Jurkat, Clone E6-1 (cell line): Measurements from ENCODE around the gene CCT6B.
"Not testable (repeated sequence)": the region's sequence is repeated elsewhere in the genome, so short reads cannot be mapped to it uniquely, and the experiment has no call there.

Experiments used
- DNase-seq: peaks from one replicate; pipeline ENCODE4 v3.0.0-alpha.2; 2011; ENCODE audit warnings: low read depth, low spot score
- H3K4me3 ChIP-seq: 2 replicates; pipeline ENCODE4 v1.5.1; 2011; ENCODE audit warnings: mild to moderate bottlenecking, low read length, control low read depth, moderate library complexity

The CCT6B gene

DNA sequence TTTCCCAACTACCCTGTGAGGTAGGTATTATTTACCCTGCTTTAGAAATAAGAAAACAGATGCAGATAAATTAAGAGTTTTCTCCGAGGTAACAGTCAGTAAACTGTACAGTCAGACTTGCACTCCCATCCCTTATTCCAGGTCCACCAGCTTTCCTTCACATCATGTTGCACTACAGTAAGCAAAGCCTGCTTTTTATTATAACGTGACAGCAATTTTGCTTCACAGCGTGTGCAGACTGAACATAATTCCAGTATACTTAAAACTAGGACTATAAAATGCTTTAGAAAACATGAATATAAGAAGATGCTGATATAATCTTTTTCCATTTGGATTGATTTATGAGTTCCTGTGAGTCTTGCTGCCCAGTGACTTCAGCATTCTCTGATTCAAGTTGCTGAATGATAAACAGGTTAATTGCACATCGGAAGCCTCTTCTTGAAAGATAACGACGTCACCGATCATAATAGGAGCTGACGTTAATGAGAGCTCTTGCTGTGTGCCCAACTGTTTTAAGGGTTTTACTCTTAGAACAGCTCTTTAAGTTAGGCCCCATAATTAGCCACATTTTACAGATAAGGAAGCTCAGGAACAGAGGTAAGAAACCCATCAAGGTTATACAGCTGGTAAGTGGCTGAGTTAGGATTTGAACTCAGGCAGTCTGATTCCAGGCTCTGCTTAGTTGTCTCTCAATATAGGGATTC is 20.4 kb upstream of the CCT6B start:
- DNase-seq: no peak
- H3K4me3 ChIP-seq: peak overlapping the region; percentile 85

DNA sequence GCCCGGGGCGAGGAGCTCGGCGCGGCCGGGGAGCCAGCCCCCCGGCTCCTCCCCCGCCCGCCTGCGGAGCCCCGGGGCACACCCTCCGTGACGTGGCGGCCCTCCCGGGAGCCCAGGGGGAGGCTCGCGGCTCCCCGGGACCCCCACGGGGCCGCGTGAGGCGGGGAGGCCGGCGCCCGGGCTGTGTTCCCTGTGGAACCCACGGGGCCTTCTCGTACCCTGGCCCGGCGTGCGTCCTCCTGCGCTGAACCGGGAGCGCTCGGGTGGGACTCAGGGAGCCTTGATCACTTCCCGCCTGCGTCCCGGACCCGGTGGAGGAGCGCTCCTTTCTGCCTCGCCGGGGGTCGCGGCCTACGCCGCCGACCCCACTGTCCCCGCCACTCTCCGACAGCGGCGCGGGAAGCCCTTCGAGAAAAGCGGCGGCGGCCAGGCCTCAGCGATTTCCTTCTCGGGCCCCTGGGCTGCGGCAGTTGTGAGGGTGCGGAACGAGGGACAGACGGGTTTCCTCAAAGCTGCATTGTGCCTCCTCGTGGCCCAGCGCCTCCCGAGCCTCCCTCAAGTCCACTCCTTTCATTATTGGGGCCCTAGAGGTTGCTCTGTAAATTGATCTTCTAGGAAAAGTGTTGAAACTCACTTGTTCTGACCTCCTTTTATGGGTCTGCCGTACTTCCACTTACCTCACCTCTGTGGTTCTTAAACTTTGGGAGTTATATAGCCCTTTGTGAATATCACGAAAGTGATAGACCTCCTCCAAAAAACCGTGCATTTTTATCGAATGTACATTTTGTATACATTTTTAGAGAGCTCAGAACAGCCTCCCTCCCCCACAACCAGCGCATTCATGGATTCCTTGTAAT is 19.6 kb upstream of the CCT6B start:
- no peak for DNase-seq
- H3K4me3 ChIP-seq: peak overlapping the region; percentile 85

DNA sequence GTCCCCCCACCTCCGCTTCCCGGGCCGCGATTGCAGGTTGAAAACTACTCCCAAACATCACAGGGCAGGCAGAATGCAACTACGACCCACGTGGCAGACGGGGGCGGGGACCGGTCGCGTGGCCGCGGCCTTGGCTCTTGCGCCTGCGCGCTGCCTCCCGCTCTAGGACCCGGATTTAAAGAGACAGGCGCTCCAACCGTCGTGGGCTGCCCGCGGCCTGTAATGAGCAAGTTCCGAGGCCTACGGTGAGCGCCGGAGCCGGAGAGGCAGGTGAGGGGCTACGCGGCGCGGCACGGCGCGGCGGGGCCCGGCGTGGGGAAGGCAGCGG is 19.1 kb upstream of the CCT6B start, which contains the start of gene LIG3:
Gene LIG3, plus strand, starts transcription at position 160 of the 328 bp plus-strand sequence. CDS start 2,494 bp downstream, outside the sequence.
- H3K4me3 ChIP-seq: peak within 1 kb of the TSS; percentile 85

DNA sequence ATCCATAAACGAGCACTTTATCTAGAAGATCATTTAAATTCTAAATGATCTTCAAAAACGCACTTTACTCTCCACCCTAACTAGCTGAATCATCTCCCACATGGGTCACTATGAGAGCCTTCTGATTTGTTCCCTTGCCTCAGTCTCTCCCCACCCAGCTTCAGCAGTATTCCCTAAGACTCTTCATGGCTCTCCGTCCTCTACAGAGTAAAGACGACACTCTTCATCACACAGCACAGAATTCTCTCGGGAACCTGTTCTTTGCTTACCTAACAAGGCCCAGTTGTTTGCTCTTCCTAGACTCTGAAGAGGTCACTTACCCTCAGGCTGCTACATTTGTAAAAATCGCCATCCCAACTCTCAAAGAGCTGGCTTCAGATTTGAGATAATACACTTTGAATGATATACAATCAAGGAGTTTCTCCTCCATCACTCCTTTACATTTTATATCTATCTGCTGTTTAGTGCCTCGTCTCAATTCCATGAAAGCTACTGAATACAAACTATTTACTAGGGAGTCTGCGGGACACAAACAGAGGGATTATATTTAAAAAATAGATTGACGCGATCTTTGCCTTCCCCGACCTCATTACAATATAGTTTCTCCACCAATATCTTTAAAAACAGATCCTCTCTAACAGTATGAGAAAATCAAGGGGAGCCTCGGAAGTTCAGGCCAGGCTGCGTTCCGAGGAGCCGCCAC is 18.5 kb upstream of the CCT6B start:
- H3K4me3 ChIP-seq: peak overlapping the region; percentile 85
- no peak for DNase-seq

More for the DNA sequence above, 19.1 kb upstream of the CCT6B start, which contains the start of gene LIG3:
- DNase-seq: peak; percentile 92

DNA sequence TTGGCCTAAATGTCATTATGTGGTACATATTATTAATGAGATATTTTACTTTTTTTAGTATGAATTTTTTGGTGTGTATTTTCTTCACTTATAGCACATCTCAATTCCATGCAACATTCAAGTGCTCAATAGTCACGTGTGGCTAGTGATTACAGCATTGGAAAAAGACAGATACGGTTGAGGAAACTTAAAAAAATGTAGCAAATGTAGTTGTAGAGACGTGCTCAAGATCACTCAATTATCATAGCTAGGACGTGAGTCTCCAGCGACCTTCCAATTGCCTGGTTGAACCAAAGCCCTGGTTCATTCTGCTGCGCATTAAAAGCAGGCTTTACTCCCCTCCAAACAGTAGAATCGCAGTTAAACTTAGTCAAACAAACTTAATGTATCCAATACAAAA is 17.9 kb upstream of the CCT6B start:
- no peak for DNase-seq
- H3K4me3 ChIP-seq: no peak overlapping the region

DNA sequence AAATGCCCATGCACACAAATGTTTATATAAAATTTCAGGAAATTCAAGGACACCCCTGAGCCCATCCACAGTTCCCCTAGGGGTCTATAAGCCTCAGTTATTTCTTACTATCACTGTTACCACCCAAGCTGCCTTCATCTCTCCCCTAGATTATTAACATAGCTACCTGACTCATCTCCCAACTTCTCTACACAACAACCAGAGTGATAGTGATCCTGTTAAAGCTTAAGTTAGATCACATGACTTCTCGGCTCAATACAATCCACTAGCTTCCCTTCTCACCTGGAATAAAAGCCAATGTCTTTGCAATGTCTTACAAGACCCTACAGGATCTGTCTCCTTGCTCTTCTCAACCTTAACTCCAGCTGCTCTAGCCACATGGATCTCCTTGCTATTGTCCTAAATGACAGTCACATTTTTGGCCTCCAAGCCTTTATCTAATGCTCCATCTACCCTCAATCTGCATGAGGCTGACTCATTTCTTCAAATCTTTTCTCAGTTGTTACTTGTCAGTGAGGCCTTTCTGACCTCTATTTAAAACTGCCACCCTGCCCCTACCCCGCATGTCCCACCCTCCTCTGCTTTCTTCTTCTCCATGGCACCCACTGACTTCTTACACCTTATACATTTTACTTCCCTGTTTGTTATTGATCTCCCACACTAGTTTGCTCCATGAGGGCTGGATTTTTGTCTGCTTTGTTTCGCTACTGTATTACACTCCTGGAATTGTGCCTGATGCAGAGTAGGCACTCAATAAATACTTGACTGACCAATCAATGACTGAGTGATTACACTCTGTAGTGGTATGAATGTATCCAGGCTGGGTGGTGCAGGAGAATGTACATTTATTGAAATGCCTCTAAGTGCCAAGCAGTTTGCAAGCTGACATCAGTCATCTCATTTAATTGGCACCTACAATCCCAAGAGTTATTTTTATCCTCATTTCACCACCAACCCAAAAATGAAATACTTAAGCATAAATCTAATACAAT is 13.8 kb upstream of the CCT6B start:
- H3K4me3 ChIP-seq: no peak overlapping the region
- no peak for DNase-seq

DNA sequence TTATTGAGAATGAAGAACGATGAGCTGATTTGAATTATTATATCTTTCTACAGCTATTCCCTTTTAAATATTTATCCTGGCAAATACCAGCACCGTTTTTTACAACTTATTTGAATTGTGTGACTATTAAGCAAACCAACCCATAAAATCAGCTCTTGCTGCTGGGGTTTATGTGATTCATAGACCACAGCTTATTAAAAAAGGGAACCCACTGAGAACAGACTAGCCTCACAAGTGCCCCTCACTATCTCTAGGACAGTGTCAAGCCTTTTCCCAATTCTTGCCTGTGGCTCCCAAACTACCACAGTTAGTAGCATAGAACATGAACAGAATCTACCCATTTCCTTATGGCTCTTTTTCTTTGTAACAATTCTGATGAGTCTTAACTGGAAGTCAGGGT is 12.9 kb upstream of the CCT6B start:
- DNase-seq: no peak
- no peak overlapping the region for H3K4me3 ChIP-seq

DNA sequence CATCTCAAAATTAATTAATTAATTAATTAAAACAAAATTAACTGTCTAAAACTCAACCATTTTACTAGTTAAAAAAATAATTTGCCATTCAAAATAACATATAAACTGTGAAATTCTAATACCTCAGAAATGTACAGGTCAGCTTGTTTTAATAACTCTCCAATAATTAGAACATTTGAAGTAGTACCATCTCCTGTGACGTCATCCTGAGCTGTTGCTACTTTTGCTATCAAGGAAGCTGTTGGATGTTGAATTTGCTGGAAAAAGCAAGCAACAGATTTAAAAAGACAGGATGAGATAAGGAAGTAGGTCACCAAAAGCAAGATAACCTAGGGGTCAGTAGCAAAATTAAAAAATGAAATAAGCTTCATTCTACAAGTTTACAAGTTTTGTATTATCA is 2.8 kb downstream of the CCT6B start:
- no peak overlapping the region for H3K4me3 ChIP-seq
- DNase-seq: no peak

DNA sequence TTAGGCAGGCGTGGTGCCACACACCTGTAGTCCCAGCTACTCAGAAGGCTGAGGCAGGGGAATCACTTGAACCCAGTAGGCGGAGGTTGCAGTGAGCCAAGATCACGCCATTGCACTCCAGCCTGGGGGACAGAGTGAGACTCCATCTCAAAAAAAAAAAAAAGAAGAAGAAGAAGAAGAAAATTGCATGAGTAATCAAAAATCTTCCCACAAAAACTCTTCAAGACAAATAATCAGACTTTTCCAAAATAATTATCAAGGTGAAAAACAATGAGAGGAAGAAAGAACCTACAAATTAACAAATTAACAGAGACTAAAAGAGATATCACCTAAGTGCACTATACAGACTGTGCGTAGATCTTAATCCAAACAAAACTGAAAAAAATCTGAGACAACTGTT is 10.5 kb downstream of the CCT6B start:
- DNase-seq, H3K4me3 ChIP-seq: not testable (repeated sequence)

DNA sequence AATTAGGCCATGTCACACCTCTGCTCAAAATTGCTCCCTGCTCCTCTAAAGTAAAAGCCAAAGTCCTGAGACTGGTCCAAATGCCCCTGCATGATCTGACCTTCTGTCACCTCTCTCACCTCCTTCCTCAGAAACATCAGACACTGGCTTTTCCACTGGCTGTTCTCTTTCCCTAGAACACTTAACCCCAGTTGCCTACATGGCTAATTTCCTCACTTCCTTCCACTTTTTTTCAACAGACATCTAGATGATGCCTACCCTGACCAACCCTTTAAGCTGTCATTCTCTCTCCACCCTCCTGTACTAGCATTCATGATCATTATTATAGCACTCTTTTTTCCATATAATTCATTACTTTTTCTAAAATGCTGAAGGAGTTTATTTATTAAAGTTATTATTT is 31.0 kb downstream of the CCT6B start:
- DNase-seq: no peak
- no peak overlapping the region for H3K4me3 ChIP-seq

DNA sequence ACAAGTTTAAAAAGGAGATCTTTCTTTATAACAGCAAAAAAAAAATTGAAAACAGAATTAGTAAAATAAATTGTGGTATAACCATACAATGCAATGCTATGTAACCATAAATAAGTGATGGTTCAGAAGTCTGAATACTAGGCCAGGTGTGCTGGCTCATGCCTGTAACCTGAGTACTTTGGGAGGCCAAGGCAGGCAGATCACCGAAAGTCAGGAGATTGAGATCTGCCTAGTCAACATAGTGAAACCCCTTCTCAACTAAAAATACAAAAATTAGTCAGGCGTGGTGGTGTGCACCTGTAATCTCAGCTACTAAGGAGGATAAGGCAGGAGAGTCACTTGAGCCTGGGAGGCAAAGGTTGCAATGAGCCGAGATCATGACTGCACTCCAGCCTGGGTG is 34.6 kb downstream of the CCT6B start:
- H3K4me3 ChIP-seq: no peak overlapping the region
- no peak for DNase-seq

DNA sequence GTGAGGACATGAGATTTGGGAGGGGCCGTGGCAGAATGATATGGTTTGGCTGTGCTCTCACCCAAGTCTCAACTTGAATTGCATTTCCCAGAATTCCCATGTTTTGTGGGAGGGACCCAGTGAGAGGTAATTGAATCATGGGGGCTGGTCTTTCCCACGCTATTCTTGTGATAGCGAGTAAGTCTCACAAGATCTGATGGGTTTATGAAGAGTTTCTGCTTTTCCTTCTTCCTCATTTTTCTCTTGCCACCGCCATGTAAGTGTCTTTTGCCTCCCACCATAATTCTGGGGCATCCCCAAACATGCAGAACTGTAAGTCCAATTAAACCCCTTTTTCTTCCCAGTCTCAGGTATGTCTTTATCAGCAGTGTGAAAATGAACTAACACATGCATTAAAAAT is 40.6 kb downstream of the CCT6B start:
- no peak for DNase-seq
- no peak overlapping the region for H3K4me3 ChIP-seq

DNA sequence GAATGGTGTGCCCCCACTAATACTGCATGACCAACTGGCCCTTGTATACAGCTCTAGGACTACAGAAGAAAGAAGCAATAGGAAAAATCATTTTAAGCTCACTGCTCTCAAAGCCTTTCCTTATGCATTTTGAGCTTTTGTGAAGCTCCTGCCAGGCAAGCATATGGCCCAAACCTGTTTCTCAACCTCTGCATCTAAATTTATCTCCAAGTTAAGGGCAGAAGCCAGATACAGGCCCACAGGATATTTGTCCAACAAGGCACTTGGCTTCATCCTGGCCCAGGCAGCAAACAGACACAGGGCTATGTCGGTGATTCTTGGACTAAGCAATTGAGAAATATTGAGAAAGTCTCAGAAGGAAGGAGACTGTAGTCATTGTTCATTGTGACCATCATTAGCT is 43.9 kb downstream of the CCT6B start:
- DNase-seq: no peak
- H3K4me3 ChIP-seq: no peak overlapping the region

DNA sequence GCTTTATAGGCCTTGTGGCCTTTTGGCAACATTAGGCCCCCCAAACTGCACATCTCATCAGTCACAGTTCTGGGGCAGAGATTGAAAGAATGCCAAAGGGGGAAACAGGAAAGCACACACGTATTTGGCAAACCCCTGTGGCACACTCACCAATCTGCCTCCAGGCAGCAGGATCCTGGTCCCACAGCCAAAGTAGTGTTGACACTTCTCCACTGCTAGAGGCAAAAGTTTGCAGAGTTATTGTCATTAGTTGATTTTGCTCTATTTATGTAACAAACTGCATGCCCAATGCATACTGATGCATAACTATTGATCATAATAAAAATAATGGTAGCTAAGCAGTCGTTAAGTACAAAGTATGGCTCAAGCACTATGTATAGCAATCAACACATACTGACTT is 45.1 kb downstream of the CCT6B start:
- DNase-seq: no peak
- no peak overlapping the region for H3K4me3 ChIP-seq

DNA sequence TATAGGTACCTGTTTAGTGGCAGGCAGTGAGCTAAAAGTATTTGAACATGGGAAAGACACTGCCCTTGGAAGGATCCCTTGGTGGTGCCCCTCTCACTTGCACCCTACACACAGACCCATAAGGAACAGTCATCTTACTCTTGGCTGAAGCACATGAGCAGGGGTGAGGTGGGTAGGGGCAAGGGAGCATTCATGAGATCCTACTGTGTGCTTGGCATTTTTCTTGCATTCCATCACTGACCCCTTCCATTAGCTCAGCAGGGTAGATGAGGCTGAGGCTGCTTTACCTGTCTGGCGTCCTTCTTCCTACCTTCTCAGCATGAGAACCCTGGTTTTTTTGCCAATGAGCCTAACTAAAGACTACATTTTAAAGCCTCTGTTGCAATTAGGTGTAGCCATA is 48.3 kb downstream of the CCT6B start:
- H3K4me3 ChIP-seq: no peak overlapping the region
- no peak for DNase-seq

DNA sequence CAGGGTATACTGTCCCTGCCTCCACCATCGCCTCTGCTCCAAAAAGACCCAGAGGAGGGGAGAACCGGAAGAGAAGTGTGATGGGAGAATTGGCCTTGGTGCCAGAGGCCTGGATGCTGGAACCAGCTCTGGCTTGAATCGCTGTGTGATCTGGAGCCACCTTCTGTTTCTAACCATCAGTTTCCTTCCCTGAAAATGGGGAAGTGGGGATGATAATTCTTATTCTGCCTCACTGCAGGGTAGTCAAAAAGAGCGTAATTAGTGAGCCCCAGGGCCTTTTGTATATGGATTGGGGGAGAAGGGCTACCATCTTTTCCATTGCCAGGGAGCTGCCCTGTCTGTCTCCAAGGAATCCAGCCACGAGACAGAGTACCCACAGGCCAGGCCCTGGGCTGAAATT is 52.2 kb downstream of the CCT6B start:
- no peak for DNase-seq

DNA sequence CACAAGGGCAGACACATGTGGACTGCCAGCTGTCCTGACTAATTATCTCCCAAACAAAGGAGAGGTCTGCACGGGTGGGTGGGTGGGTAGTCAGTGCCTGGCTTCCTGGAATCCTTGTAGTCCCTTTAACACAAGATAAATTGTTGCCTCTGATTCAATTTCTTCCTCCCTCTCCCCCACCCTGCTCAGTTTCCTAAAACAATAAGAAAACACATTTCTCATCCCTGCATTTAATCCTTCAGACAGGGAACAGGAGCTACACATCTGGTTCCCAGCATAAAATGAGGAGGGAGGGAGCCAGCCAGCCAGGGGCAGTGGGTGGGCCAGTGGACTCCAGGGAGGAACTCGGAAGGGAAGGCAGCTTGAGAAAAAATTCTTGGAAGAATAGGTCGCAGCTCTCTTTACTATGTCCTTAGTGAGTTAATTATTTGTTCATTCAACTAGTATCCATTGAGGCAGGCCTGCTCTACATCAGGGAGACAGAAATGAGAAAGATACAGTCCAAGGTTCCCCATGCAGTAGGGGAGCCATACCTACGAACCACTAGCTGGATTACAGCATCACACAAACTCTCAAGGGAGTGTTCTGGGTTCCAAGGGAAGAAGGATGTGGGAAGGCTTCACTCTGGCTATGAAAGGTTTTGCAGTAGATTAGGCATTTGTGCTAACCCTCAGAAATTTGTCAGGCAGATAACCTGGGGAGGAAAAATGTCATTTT is 58.3 kb downstream of the CCT6B start:
- DNase-seq: no peak
- no peak overlapping the region for H3K4me3 ChIP-seq

More for the DNA sequence above, 52.2 kb downstream of the CCT6B start:
- no peak overlapping the region for H3K4me3 ChIP-seq

DNA sequence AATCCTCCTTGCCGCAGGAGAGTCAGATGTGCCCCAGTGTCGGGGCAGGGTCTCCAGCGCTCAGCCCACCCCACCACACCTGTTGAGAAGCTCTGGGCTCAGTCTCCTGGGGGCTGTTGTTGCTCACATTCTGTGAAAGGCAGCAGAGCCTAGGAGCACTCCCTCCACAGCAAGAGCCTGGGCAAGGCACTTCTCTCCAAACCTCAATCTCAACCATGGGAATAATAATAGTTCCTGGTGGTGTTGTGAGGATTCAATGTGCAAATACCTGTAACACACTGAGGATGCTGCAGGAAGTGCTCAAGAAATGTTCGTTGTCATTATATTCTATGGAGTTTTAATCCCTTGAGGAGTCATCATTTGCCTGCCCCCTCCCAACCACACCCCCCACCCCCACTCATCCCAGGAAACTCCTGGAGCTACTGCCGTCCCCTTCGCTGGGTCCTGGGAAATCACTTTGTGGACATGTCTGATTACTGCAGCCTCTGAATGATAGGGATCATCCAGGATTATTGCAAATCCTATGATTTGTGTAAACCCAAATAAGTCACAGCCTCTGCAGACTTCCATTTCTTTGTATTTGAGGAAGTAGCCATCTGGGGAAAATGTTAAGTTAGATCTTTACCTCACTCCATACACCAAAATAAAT is 61.5 kb downstream of the CCT6B start:
- no peak overlapping the region for H3K4me3 ChIP-seq
- no peak for DNase-seq
